H1 (cell line): ENCODE measurements around the gene NRXN2. TPM values are rescaled to one million over a fixed set of nuclear protein-coding genes. Genes with fewer than 3 reads are reported as not detected.

Experiments
- CTCF ChIA-PET: fragments of 300-600 bp; sonication (Branson Sonifier 250); formaldehyde crosslinking; loops from one replicate; lab custom pipeline; 2021; ENCODE audit not compliant: partially characterized antibody; lab: Charles Lee
- POLR2A ChIA-PET: fragments of 300-600 bp; sonication (Branson Sonifier 250); formaldehyde crosslinking; loops from one replicate; lab custom pipeline; 2021; ENCODE audit warnings: inconsistent platforms; ENCODE audit not compliant: partially characterized antibody; lab: Charles Lee
- DNase-seq, 2 experiments: peaks; one replicate each; pipeline versions ENCODE4 v3.0.0 to v3.0.0-alpha.2; 2010 to 2022; ENCODE audit warnings: low spot score in 2 of 2, low read depth in 1 of 2, mixed read lengths in 1 of 2
- FAIRE-seq: peaks from 2 replicates; lab custom pipeline; 2011; peaks lifted over from hg19 to GRCh38; lab: Jason Lieb, UNC
- H2AFZ ChIP-seq: 2 replicates; pipeline ENCODE4 v1.8.1; 2012; ENCODE audit warnings: low read length, inconsistent platforms
- H2AK5ac ChIP-seq: 2 replicates; pipeline ENCODE4 v1.6.1; 2013; ENCODE audit warnings: low read depth, low read length
- H2BK120ac ChIP-seq: replicated peaks from 2 replicates; pipeline ENCODE3; 2013; ENCODE audit warnings: low read depth, low read length, inconsistent platforms
- H2BK12ac ChIP-seq: 2 replicates; pipeline ENCODE4 v1.6.1; 2013; ENCODE audit warnings: low read depth, low read length
- H2BK15ac ChIP-seq: 2 replicates; pipeline ENCODE4 v1.6.1; 2013; ENCODE audit warnings: low read length
- H2BK20ac ChIP-seq: 2 replicates; pipeline ENCODE4 v1.6.1; 2013; ENCODE audit warnings: low read length
- H2BK5ac ChIP-seq: 2 replicates; pipeline ENCODE4 v1.6.1; 2013; ENCODE audit warnings: low read depth, low read length
- H3K14ac ChIP-seq: 2 replicates; pipeline ENCODE4 v1.6.1; 2013; ENCODE audit warnings: inconsistent platforms; ENCODE audit not compliant: insufficient read length
- H3K18ac ChIP-seq: 2 replicates; pipeline ENCODE4 v1.6.1; 2013; ENCODE audit warnings: low read length; ENCODE audit errors: extremely low read depth
- H3K23ac ChIP-seq: 2 replicates; pipeline ENCODE4 v1.6.1; 2013; ENCODE audit warnings: inconsistent platforms; ENCODE audit not compliant: insufficient read length
- H3K23me2 ChIP-seq: 2 replicates; pipeline ENCODE4 v1.6.1; 2013; ENCODE audit warnings: low read depth, low read length
- H3K27ac ChIP-seq: 2 replicates; pipeline ENCODE4 v1.6.1; 2011; ENCODE audit warnings: low read depth, low read length, inconsistent platforms
- H3K27me3 ChIP-seq, 4 experiments: replicated peaks in 1 of 4; 1 replicate in 1 of 4; 2 replicates in 3 of 4; pipeline versions ENCODE4 v1.6.1 to v1.8.1; 2011 to 2013; ENCODE audit warnings: low read length in 3 of 4, mild to moderate bottlenecking in 3 of 4, inconsistent platforms in 2 of 4, mixed read lengths in 2 of 4, moderate library complexity in 1 of 4; ENCODE audit not compliant: control insufficient read depth in 3 of 4, insufficient read depth in 3 of 4; ENCODE audit errors: extremely low read depth in 1 of 4
- H3K36me3 ChIP-seq, 4 experiments: 2 replicates each; pipeline versions ENCODE4 v1.6.1 to v1.8.1; 2011 to 2013; ENCODE audit warnings: mild to moderate bottlenecking in 4 of 4, low read length in 3 of 4, moderate library complexity in 2 of 4, control low read depth in 1 of 4, inconsistent platforms in 1 of 4; ENCODE audit not compliant: insufficient read depth in 4 of 4, control insufficient read depth in 2 of 4
- H3K4ac ChIP-seq: replicated peaks from 2 replicates; pipeline ENCODE3; 2013; ENCODE audit warnings: low read length, low read depth, mixed read lengths, inconsistent platforms; ENCODE audit not compliant: insufficient read length
- H3K4me1 ChIP-seq, 4 experiments: replicated peaks in 1 of 4; 1 replicate in 1 of 4; 2 replicates in 3 of 4; pipeline versions ENCODE4 v1.6.1 to v1.8.1; 2011 to 2013; ENCODE audit warnings: low read length in 3 of 4, inconsistent platforms in 2 of 4, mixed read lengths in 1 of 4; ENCODE audit not compliant: insufficient read depth in 4 of 4, control insufficient read depth in 3 of 4
- H3K4me2 ChIP-seq, 2 experiments: 2 replicates each; pipeline versions ENCODE4 v1.6.1 to v1.8.1; 2011 to 2013; ENCODE audit warnings: low read depth in 2 of 2, low read length in 2 of 2, control low read depth in 1 of 2, inconsistent platforms in 1 of 2, mild to moderate bottlenecking in 1 of 2; ENCODE audit not compliant: insufficient read depth in 1 of 2
- H3K4me3 ChIP-seq, 4 experiments: fragments of 200-600, 300-600 bp in 1 of 4; sonication (generic), shearing (Covaris generic), sonication (Bioruptor Twin) in 1 of 4; 2 replicates each; pipeline versions ENCODE4 v1.5.1 to v1.8.1; 2011 to 2016; ENCODE audit warnings: low read length in 4 of 4, low read depth in 3 of 4, control low read depth in 2 of 4, inconsistent platforms in 2 of 4, mild to moderate bottlenecking in 2 of 4, mixed read lengths in 1 of 4, moderate library complexity in 1 of 4; ENCODE audit not compliant: insufficient read depth in 2 of 4; ENCODE audit errors: extremely low read depth in 1 of 4
- H3K56ac ChIP-seq: replicated peaks from 2 replicates; pipeline ENCODE3; 2013; ENCODE audit warnings: low read depth, mild to moderate bottlenecking, mixed read lengths, low read length, inconsistent platforms; ENCODE audit not compliant: insufficient read length
- H3K79me1 ChIP-seq: 2 replicates; pipeline ENCODE4 v1.6.1; 2013; ENCODE audit warnings: low read depth, low read length, control low read depth
- H3K79me2 ChIP-seq, 2 experiments: 2 replicates each; pipeline versions ENCODE4 v1.6.1 to v1.8.1; 2012 to 2013; ENCODE audit warnings: low read length in 2 of 2, mild to moderate bottlenecking in 2 of 2, inconsistent platforms in 1 of 2; ENCODE audit not compliant: insufficient read depth in 2 of 2, control insufficient read depth in 1 of 2
- H3K9ac ChIP-seq, 4 experiments: replicated peaks in 1 of 4; 1 replicate in 1 of 4; 2 replicates in 3 of 4; pipeline versions ENCODE4 v1.6.1 to v1.8.1; 2011 to 2013; ENCODE audit warnings: low read depth in 3 of 4, low read length in 3 of 4, control low read depth in 2 of 4, mild to moderate bottlenecking in 2 of 4, moderate library complexity in 2 of 4, inconsistent platforms in 1 of 4; ENCODE audit errors: extremely low read depth in 1 of 4
- H3K9me3 ChIP-seq, 2 experiments: 2 replicates each; pipeline versions ENCODE4 v1.6.1 to v1.8.1; 2012 to 2013; ENCODE audit warnings: mild to moderate bottlenecking in 2 of 2, moderate library complexity in 2 of 2, control low read depth in 1 of 2, inconsistent platforms in 1 of 2, low read depth in 1 of 2, low read length in 1 of 2, mixed read lengths in 1 of 2; ENCODE audit not compliant: insufficient read depth in 2 of 2
- H4K20me1 ChIP-seq, 2 experiments: replicated peaks in 1 of 2; 2 replicates each; pipeline versions ENCODE3 to v1.8.1; 2011 to 2013; ENCODE audit warnings: inconsistent platforms in 2 of 2, low read length in 2 of 2, mild to moderate bottlenecking in 1 of 2; ENCODE audit not compliant: insufficient read depth in 2 of 2, control insufficient read depth in 1 of 2
- H4K5ac ChIP-seq: 2 replicates; pipeline ENCODE4 v1.6.1; 2013; ENCODE audit warnings: low read length, low read depth, mixed read lengths, inconsistent platforms; ENCODE audit not compliant: insufficient read length
- H4K8ac ChIP-seq: 2 replicates; pipeline ENCODE4 v1.8.0; 2013; ENCODE audit warnings: mild to moderate bottlenecking, moderate library complexity, low read length, inconsistent platforms; ENCODE audit not compliant: insufficient read depth; ENCODE audit errors: extremely low read depth
- H4K91ac ChIP-seq: replicated peaks from 2 replicates; pipeline ENCODE3; 2013; ENCODE audit warnings: low read length, mixed read lengths, inconsistent platforms; ENCODE audit not compliant: insufficient read length
- ATF2 ChIP-seq: IDR thresholded peaks from 2 replicates; pipeline ENCODE4 v1.6.1; 2012; ENCODE audit warnings: low read length, inconsistent platforms
- CHD1 ChIP-seq: IDR thresholded peaks from 2 replicates; pipeline ENCODE4 v1.6.1; 2012; ENCODE audit warnings: low read depth, low read length, improper control_type of control experiment
- CHD2 ChIP-seq: IDR thresholded peaks from 2 replicates; pipeline ENCODE4 v1.6.1; 2012; ENCODE audit warnings: low read length, improper control_type of control experiment
- GABPA ChIP-seq: IDR thresholded peaks from 2 replicates; pipeline ENCODE4 v1.6.1; 2011; ENCODE audit warnings: mild to moderate bottlenecking, low read length, moderate library complexity, borderline replicate concordance; ENCODE audit not compliant: insufficient read depth
- JUN ChIP-seq: IDR thresholded peaks from 2 replicates; pipeline ENCODE4 v1.6.1; 2011; ENCODE audit warnings: low read depth, mild to moderate bottlenecking, improper control_type of control experiment, low read length
- KDM5A ChIP-seq: fragments of 200-600 bp; IDR thresholded peaks from 2 replicates; pipeline ENCODE4 v1.7.1; 2012; ENCODE audit warnings: mild to moderate bottlenecking, low read length, inconsistent platforms, mixed read lengths
- PHF8 ChIP-seq: fragments of 200-600 bp; sonication (generic); conservative IDR thresholded peaks from 2 replicates; pipeline ENCODE4 v1.7.1; 2012; ENCODE audit warnings: low read depth, mild to moderate bottlenecking, inconsistent platforms, low read length, moderate library complexity
- RBBP5 ChIP-seq: IDR thresholded peaks from 2 replicates; pipeline ENCODE4 v1.7.1; 2012; ENCODE audit warnings: low read depth, mild to moderate bottlenecking, inconsistent platforms, low read length, moderate library complexity, borderline replicate concordance
- RXRA ChIP-seq: IDR thresholded peaks from 2 replicates; pipeline ENCODE4 v1.6.1; 2011; ENCODE audit warnings: low read depth, mild to moderate bottlenecking, low read length, moderate library complexity; ENCODE audit not compliant: insufficient read depth
- SIN3A ChIP-seq, 2 experiments: IDR thresholded peaks in 1 of 2; conservative IDR thresholded peaks in 1 of 2; 2 replicates each; pipeline ENCODE4 v1.6.1; 2011 to 2012; ENCODE audit warnings: low read length in 2 of 2, improper control_type of control experiment in 1 of 2, low read depth in 1 of 2, mild to moderate bottlenecking in 1 of 2
- SRF ChIP-seq: IDR thresholded peaks from 2 replicates; pipeline ENCODE4 v1.6.1; 2011; ENCODE audit warnings: mild to moderate bottlenecking, low read depth, low read length, moderate library complexity
- TAF7 ChIP-seq: optimal IDR thresholded peaks from 2 replicates; pipeline ENCODE3; 2011; ENCODE audit warnings: low read depth, mild to moderate bottlenecking, inconsistent platforms, low read length, moderate library complexity, borderline replicate concordance
- WGBS, 2 experiments: shearing (Covaris generic) in 1 of 2; methylation state at CpG; one replicate each; pipeline versions ENCODE4 v1.1.6 to v1.1.7; 2013 to 2015; ENCODE audit warnings: low lambda C conversion rate in 2 of 2, mixed read lengths in 2 of 2, inconsistent platforms in 1 of 2, low coverage in 1 of 2, missing lambda C conversion rate in 1 of 2; ENCODE audit not compliant: insufficient replicate concordance in 2 of 2, insufficient coverage in 1 of 2, insufficient read length in 1 of 2; ENCODE audit errors: extremely low coverage in 1 of 2, missing lambda C conversion rate in 1 of 2; 5-methylcytosine and 5-hydroxymethylcytosine counted together
- polyA plus RNA-seq, 7 experiments: library from polyadenylated mRNA; depleted of rRNA in 3 of 7; stranded (reverse) in 5 of 7; unstranded in 2 of 7; fragments of >200 nt in 5 of 7; fragments of 200-250 nt in 2 of 7; gene quantifications; 1 replicate in 5 of 7; 2 replicates in 1 of 7; 4 replicates in 1 of 7; pipeline versions ENCODE4 v1.2.1 to v1.2.3, GENCODE V29; 2011 to 2013; ENCODE audit warnings: missing spikeins in 2 of 7, mixed read lengths in 2 of 7
- total RNA-seq: library from RNA; stranded (reverse); fragmentation: NEBNext Ultra II Directional; extraction: Animal tissue kit (Norgen Biotek cat#: 25700); gene quantifications from 2 replicates; pipeline ENCODE4 v1.2.1, GENCODE V29; 2021

The NRXN2 gene
- total and polyA plus RNA-seq, 2 of the 8 experiments (the other 6 are each of a cell fraction or from before 2014, with no cell fraction given): 1.3 to 11.5 TPM

- peaks cover 2% of the 10 kb centered on the region; the same call in 1 of the 2 replicates for H3K23me2 ChIP-seq
- CTCF ChIA-PET: interaction anchor here (0.6 to 10.0 kb wide), 16 partner anchors 9 to 241 kb away, joined by 3 to 101 read pairs (median 18); partner anchors contain the start of gene RASGRP2
- no peak overlapping the region for H2BK120ac ChIP-seq
- H3K9ac ChIP-seq: no peak overlapping the region
- POLR2A ChIA-PET: interaction anchor here (1.0 kb wide), 1 partner anchor 26 kb away, joined by 3 read pairs; no protein-coding TSS in a partner anchor
- H2BK5ac ChIP-seq: no peak overlapping the region
- no peak overlapping the region for H4K8ac ChIP-seq
- H4K20me1 ChIP-seq: no peaks in the 10 kb centered on the region
- no peak overlapping the region for H4K5ac ChIP-seq
- no peaks in the 10 kb centered on the region for H3K79me2 ChIP-seq
- DNase-seq (no peak), FAIRE-seq (no peak)
- no peak overlapping the region for H3K27ac ChIP-seq
- peaks cover 0 to 2% (median under 1%) of the 10 kb centered on the region in 4 experiments; a peak in 2 of 7 replicates for H3K27me3 ChIP-seq
- no peak overlapping the region for H3K4me3 ChIP-seq
- H3K4ac ChIP-seq: no peak overlapping the region
- WGBS, 2 experiments: 95% methylated on average over 4 of the region's 8 CpGs; no CpG with 5 or more reads in 1 of the 2 experiments
- H2AK5ac ChIP-seq: no peak overlapping the region
- H3K79me1 ChIP-seq: no peaks in the 10 kb centered on the region
- H3K56ac ChIP-seq: no peak overlapping the region
- H2BK20ac ChIP-seq: no peak overlapping the region
- H2AFZ ChIP-seq: no peak overlapping the region
- no peaks in the 10 kb centered on the region for H3K9me3 ChIP-seq
- H4K91ac ChIP-seq: no peak overlapping the region
- no peak overlapping the region for H3K23ac ChIP-seq
- H3K14ac ChIP-seq: no peak overlapping the region
- H3K4me1 ChIP-seq: peaks cover 0 to 4% (median 0%) of the 10 kb centered on the region in 4 experiments; a peak in 3 of 7 replicates
- H3K36me3 ChIP-seq: no peaks in the 10 kb centered on the region
- H3K18ac ChIP-seq: no peak overlapping the region
- H2BK12ac ChIP-seq: no peak overlapping the region
- H3K4me2 ChIP-seq: no peak overlapping the region
- no peak overlapping the region for H2BK15ac ChIP-seq
- TF ChIP-seq GABPA: no peak
- no peak for TF ChIP-seq ATF2
- TF ChIP-seq CHD2: no peak
- no peak for TF ChIP-seq JUN
- TF ChIP-seq SIN3A (conservative IDR thresholded peaks at IDR 0.05 in 1 of 2, IDR thresholded peaks at IDR 0.05 in 1 of 2; ENCODE audit: low read depth in 1 of 2, low read length in 2 of 2): no peak
- no peak for TF ChIP-seq CHD1
- TF ChIP-seq TAF7: no peak
- TF ChIP-seq RXRA: no peak
- no peak for TF ChIP-seq SRF
- no peak for TF ChIP-seq RBBP5
- no peak for TF ChIP-seq PHF8
- TF ChIP-seq KDM5A: no peak
Observed at GRCh38 chr11:64690235-64690634, 32.8 kb downstream of the NRXN2 start.
